GM18520 (cell line): ENCODE results near the gene RTN4IP1.

Source experiments
- ATAC-seq: cut with Tn5 transposase; IDR thresholded peaks from one replicate; pipeline ENCODE4 v1.9.1; 2021; ENCODE audit not compliant: unreplicated experiment

Gene RTN4IP1

GRCh38 chr6:106547601-106548453 is 81.5 kb downstream of the RTN4IP1 start:
- ATAC-seq, result no peak

GRCh38 chr6:106546691-106547414 is 82.4 kb downstream of the RTN4IP1 start:
- no peak for ATAC-seq

- no peak for ATAC-seq
Measured at GRCh38 chr6:106546261-106546690, 83.0 kb downstream of the RTN4IP1 start.

- ATAC-seq, result no peak
Measured at GRCh38 chr6:106540907-106541306, 88.4 kb downstream of the RTN4IP1 start.

- no peak for ATAC-seq
Measured at GRCh38 chr6:106540432-106540831, 88.9 kb downstream of the RTN4IP1 start.

- no peak for ATAC-seq
Measured at GRCh38 chr6:106539936-106540335, 89.4 kb downstream of the RTN4IP1 start.

- no peak for ATAC-seq
Measured at GRCh38 chr6:106538145-106538544, 91.2 kb downstream of the RTN4IP1 start.

- ATAC-seq, result no peak
Measured at GRCh38 chr6:106537662-106538061, 91.6 kb downstream of the RTN4IP1 start.

GRCh38 chr6:106536851-106537250 is 92.4 kb downstream of the RTN4IP1 start:
- ATAC-seq, result no peak

GRCh38 chr6:106536357-106536756 is 92.9 kb downstream of the RTN4IP1 start:
- ATAC-seq, result no peak

- ATAC-seq, result no peak
Measured at GRCh38 chr6:106535012-106535411, 94.3 kb downstream of the RTN4IP1 start.

- no peak for ATAC-seq
Measured at GRCh38 chr6:106534564-106534982, 94.7 kb downstream of the RTN4IP1 start.

- ATAC-seq, result no peak
Measured at GRCh38 chr6:106534004-106534403, 95.3 kb downstream of the RTN4IP1 start.

- no peak for ATAC-seq
Measured at GRCh38 chr6:106533054-106533453, 96.2 kb downstream of the RTN4IP1 start.

- ATAC-seq, result no peak
Measured at GRCh38 chr6:106530502-106530901, 98.8 kb downstream of the RTN4IP1 start.

- ATAC-seq, result no peak
Measured at GRCh38 chr6:106530026-106530425, 99.3 kb downstream of the RTN4IP1 start.

- ATAC-seq, result no peak
Measured at GRCh38 chr6:106529438-106529837, 99.9 kb downstream of the RTN4IP1 start.

- ATAC-seq, result no peak
Measured at GRCh38 chr6:106528521-106528920, 100.8 kb downstream of the RTN4IP1 start.

GRCh38 chr6:106527979-106528378 is 101.3 kb downstream of the RTN4IP1 start:
- ATAC-seq, result no peak

- ATAC-seq, result no peak
Measured at GRCh38 chr6:106527117-106527516, 102.2 kb downstream of the RTN4IP1 start.

GRCh38 chr6:106525882-106526275 is 103.4 kb downstream of the RTN4IP1 start:
- no peak for ATAC-seq
